ENCODE measurements around the gene BCAS1.

Gene BCAS1

DNA sequence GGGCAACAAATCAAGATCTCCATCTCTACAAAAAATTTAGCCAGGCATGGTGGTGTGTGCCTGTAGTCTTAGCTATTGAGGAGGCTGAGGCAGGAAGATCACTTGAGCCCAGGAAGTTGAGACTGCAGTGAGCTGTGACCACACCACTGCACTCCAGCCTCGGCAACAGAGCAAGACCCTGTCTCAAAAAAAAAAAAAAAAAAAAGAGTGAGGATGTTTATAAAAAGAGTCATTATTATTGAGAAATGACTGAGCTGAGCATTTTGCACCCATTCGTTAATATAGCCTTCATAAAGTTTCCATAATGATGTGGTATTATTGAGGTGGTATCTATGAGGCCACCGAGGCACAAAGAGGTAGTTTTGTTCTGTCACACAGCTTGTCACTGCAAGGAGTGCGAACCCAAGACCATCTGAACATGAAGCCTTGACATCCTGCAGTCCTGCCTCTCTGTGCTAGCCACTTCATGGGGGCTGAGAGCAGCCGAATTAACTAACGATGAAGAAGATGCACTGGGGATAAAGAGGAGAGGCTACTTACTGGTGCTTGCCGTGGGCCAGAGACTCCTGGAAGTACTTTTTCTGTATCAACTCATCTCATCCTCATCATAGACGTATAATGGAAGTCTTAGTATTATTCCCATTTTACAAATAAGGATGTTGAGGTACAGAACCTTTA, 175.5 kb downstream of the BCAS1 start:
- H3K4me3 ChIP-seq (ENCODE audit: low read depth, low read length) = no peak overlapping the region
- DNase-seq (ENCODE audit: low read depth) = no peak
- TF ChIP-seq, protein P1, sequence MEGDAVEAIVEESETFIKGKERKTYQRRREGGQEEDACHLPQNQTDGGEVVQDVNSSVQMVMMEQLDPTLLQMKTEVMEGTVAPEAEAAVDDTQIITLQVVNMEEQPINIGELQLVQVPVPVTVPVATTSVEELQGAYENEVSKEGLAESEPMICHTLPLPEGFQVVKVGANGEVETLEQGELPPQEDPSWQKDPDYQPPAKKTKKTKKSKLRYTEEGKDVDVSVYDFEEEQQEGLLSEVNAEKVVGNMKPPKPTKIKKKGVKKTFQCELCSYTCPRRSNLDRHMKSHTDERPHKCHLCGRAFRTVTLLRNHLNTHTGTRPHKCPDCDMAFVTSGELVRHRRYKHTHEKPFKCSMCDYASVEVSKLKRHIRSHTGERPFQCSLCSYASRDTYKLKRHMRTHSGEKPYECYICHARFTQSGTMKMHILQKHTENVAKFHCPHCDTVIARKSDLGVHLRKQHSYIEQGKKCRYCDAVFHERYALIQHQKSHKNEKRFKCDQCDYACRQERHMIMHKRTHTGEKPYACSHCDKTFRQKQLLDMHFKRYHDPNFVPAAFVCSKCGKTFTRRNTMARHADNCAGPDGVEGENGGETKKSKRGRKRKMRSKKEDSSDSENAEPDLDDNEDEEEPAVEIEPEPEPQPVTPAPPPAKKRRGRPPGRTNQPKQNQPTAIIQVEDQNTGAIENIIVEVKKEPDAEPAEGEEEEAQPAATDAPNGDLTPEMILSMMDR (conservative IDR thresholded peaks at IDR 0.05; ENCODE audit: low read depth, low read length) = no peak
